GM18499 (cell line): ENCODE data around the gene RTKN2.
A peak's percentile ranks its signal among the peaks of the same experiment; 100 is the strongest.

Source experiments
- ATAC-seq: cut with Tn5 transposase; IDR thresholded peaks from one replicate; pipeline ENCODE4 v1.9.1; 2021; ENCODE audit warnings: moderate number of reproducible peaks; ENCODE audit not compliant: insufficient read depth, unreplicated experiment

The RTKN2 gene

DNA sequence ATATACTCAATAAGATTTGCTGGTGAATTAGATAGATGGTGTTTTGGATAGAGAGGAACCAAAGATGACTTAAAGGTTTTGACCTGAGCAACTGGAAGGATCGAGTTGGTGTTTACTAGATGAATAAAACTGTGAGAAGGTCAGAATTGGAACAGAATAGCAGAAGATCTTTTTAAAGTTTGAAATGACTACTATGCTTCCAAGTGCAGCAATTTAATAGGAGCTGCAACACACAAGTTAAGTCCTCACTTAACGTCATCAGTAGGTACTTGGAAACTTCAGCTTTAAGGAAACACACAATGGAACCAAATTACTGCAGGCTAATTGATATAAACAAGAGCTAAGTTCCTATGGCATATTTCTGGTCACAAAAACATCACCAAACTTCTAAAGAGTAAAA is 86.5 kb downstream of the RTKN2 start:
- no peak for ATAC-seq

DNA sequence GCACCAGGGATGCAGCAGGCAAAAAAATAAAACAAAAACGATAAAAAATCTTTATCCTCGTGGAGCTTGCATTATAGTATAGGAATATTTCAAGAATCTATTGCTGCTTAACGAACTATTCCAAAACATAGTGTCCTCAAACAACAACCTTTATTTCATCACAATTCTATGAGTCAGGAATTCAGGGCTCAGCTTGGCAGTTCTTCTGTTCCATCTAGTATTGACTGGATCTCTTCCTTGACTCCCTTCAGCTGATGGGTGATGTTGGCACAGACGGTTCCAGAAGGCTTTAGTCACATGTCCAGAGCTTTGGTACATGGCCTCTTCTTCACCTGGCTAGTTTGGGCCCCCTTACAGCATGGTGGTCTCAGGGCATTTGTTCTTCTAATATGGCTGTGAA is 88.0 kb downstream of the RTKN2 start:
- ATAC-seq, result no peak

DNA sequence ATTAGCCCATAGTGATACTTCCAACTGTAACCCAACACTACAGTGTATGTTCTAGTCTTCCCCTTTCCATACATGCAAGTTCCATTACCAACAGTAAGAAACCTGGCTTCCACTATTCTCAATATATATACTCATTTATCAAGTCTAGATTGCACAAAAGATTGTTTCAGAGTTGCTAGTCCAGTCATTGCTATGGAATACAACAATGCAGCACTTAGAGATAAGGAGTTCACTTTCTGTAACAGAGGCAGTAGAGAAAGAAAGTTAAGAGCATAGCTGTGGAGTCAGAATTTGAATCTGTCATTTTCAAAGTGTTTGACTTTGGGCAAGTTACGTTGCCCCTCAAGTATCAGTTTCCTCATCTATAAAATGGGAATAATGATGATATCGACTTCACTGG is 90.1 kb downstream of the RTKN2 start:
- no peak for ATAC-seq

DNA sequence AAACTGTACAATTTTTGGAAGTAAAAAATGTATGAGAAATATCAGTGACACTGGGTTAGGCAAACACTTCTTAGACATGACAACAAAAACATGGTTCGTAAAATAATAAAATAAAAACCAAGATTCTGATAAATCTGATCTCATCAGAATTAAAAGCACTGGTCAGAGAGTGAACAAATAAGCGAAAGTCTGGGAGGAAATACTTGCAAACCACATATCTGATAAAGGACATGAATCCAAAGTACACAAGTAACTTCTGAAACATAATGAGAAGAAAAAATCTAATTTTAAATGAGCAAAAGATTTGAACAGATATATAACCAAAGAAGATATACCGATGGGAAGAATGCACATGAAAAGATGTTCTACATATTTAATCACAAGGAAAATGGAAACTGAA is 91.5 kb downstream of the RTKN2 start:
- ATAC-seq, result no peak

DNA sequence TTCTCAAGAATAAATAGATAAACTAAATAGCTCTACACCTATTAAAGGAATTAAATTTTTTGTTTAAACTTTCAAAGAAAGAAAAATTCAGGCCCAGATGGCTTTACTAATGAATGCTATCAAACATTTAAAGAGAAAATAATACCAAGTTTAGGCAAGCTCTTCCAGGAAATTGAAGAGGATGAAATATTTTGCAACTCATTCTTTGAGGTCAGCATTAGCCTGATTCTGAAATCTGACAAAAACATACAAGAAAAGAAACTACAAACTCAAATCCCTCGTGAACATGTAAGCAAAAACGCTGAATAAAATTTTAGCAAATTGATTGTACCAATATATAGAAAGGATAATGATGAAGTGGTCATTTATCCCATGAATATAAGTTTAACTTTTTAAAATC is 93.4 kb downstream of the RTKN2 start:
- no peak for ATAC-seq

DNA sequence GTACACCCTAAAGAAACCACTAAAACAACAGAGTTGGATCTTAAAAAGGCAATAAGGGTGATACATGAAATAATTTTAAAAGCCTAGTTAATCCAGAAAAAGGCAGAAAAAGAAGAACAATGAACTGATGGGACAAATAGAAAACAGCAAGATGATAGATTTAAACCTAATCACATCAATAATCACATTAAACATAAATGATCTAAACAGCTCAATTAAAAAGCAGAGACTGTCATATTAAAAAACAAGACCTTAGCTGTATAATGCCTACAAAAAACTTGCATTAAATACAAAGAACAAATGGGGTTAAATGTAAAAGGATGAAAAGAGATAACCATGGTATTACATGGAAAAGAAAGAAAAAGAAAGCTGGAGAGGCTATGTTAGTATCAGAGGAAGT is 96.2 kb downstream of the RTKN2 start:
- ATAC-seq, result no peak

DNA sequence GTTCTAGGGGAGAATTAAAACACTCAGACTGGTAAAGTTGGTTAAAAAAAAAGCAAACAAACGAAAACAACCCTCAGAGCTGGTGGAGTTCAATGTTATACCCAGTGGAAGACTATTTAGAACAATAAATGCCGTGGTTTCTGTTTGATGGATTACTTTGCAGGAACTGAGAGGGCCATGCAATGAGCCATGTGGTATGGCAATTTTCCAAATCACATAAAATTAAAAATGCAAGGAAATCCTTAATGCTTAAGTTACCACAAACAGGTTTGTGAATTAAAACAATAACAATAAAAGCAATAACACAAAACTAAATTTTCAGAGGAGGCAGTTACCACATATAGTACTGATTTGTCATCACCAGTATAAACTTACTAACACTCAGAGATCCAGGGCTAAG is 96.9 kb downstream of the RTKN2 start:
- ATAC-seq, result no peak

DNA sequence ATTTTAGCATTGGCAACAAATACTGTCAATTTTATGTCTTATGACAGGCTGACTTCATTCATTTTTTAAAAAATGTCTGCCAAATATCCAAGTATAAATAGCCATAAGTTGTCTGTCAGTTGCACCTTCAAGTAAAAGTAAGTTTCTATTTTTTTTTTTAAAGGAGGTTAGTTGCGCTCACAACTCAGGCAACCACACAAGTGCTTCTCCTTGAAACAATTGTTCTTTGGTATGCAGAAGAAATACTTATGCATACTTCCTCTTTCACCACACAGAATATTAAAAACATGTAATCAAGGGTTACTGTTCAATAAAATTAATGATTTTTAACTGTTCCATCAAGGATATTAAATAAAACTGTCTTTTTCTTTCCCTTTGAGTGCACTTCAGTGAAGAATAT is 97.9 kb downstream of the RTKN2 start:
- ATAC-seq, result no peak

DNA sequence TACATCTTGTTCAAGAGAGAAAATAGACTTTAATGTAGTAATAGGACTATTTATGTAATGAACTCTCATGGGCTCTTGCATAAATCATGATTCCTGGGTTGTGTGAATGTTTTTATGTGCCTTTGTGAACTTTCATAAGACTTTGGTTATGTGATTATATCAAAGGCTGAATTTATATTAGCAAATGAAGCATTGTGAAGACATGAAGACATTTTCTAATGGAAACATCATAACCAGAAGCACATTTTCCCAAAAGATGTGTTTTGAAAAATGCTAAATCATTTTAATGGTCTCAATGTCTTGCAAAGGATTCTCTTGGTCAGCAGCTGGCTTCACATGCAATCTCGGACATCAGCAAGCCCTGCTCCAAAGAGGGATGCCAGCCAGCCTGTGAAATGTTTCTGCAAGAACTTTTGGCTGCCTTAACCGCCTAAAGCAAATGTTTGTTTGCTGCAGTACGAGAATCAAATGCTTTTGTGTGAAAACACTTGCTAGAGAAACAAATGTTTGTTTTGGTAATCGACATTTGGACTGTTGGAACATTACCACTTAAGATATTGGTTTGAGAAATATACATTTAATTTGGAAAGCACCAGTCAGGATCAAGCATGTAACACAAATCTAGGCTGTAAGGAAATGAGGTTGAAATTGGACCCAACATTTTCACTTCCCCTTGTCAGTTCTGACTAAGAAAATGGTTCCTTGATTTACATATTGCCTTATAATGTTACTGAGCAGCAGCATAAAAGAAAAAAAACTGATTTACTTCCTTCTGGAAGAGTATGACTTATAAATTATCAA is 102.1 kb downstream of the RTKN2 start:
- ATAC-seq, result peak; percentile 98

DNA sequence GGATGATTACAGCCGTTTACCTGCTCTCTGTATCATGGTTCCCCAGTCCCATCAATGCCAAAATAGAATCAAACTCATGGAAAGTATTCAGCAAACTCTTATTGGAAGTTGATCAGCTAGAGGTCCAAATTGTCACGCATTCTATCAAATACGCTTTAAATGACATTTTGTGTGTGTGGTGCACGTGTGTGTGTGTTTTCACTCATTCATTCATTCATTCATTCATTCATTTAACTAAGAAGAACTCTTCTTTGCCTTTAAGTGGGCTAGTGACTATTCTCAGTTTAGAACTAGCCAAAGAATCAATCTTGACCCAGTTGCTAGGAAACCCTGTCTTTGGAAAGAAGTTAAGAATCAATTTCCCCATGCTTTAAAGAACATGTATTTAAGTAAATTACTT is 102.8 kb downstream of the RTKN2 start:
- ATAC-seq, result no peak

DNA sequence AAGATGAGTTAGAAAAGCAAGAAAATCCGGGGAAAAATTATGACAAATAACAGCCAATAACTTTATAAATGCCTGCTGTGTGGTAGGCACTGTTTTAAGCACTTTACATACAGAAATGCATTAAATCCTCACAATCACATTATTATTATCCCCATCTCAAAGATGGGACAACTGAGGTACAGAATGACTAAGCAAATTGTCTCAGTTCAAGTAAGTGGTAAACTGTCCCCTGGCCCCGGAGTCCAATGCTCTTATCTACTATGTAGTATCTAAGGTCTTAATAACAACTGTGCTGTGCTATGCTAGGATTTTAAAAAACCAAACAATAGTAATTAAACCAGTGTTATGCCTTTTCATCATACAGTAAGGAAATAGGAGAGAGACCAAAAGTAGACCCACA is 105.6 kb downstream of the RTKN2 start:
- no peak for ATAC-seq

DNA sequence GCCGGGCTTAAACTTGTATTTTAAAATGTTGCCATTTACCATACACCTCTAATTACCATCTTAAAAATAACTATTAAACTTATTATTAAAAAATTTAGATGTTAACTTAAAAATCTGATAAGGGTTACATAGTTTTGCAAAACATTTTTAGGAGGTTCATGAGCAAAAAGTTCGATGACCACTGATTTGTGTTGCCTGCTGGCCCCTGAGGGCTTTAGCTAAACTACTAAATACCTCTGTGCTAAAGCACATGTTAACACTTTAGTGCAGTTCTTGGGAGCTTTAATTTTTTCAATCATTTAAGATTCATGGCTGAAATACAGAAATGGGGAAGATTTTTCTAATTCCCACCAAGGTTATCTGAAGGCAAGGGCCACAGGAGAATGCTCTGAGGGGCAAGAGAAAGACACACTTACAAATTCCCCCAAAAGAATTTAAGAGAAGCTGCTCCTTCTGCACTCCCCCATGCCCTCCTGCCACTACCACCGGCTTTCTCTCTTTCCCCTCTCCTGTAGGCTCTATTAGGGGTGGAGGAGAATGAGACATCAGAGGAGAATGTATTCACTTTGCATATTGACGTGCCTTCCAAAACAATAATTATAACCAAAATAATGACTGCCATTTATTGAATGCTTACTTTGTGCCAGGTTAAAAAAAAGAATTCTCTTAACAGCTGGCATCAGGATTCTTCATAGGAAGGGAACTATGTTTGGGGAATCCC is 106.2 kb downstream of the RTKN2 start:
- ATAC-seq, result no peak

DNA sequence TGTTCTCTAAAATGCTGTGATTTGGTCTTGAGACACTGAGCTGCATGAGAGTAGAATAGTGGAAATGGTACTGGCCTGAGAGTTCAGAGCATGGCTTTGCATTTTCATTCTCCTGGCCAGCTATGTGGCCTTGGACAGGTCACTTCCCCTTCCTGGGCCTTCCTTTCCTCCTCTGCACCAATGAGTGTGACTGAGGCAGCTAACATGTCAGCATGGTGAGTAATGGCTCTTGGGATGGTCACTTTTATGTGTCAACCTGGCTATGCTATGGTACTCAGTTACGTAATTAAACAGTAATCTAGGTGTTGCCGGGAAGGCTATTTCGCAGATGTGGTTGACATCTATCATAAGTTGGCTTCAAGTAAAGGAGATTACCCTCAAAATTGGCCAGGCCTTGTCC is 109.3 kb downstream of the RTKN2 start:
- ATAC-seq, result no peak

DNA sequence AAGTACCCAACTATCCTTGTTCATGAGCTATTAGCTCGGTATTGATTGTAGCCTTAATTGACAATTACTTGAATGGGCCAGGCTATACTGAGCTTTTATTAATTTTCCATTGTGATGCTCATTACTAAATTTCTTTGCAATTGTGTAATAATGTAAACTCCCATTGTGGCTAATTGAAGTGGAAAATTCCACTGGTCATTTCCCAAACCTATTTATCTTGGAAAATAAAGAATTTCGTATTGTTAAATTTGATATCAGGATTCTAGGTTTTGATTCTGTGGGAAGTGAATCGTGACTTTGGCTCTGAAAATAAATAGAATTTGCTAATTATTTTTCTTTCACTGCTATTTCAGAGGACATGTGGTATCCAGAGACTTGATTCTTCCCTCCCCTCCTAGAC is 111.0 kb downstream of the RTKN2 start:
- no peak for ATAC-seq

DNA sequence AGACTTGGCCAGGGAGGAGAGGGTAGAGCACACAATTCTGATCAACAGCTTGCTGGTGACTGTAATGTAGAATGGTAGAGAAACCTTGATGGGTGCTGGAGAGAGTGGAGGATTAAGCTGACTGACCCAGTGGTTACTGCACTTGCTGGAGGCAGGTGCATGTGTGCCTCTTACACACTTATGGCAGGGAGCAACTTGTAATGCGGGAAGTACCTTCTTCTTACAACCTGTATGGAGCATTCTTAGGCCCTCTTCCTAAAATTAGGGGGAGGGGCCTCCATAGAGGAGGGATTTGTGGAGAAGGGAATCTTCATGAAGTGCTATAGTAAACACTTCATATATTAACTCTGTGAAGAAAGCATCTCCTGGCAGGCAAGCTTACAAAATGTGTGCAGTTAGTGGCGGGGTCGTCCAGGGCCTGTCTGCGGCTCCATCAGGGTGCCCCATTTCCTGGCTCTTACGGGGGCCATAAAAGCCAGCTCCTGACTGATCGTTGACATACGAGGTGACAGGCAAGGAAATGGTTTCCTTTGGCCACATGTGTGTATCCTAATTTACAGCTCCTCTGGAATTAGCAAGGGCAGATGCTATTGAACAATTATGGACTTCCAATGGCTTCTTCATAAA is 113.5 kb downstream of the RTKN2 start:
- ATAC-seq, result no peak

DNA sequence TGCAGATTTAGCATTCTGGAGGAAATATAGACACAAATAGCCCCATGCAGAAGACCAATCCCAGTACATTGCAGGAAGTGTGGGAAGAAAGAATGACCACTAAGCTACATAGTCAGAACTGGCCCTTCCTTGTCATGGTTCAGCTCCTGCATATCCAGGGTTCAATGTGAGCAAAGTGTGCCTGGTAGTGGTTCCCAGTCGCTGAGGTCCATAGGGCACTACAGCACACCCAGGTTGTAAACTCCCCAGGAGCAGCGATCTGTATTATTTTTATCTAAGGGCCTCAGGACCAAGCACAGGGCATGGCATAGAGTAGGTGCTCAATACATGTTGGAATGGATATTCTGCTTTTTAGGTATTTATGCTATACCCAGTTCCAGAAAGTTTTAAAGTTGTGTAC is 114.4 kb downstream of the RTKN2 start:
- ATAC-seq, result no peak

DNA sequence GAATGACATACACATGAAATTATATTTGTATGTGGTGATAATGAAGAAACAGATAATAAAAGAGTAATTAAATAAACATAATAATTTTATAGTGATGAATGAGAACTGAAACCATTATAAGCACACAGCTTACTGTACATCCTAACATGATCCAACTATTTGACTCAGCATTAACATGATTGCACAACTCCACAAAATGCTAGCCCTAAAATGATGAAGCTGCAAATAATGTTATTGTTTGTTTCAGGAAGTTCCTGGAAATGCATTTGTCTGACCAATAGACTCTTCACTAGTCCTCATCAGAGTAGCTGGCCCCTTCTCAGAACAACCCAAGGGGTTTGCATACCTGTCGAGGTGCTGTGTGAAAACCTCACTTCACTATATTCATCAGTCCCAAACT is 115.5 kb downstream of the RTKN2 start:
- no peak for ATAC-seq

DNA sequence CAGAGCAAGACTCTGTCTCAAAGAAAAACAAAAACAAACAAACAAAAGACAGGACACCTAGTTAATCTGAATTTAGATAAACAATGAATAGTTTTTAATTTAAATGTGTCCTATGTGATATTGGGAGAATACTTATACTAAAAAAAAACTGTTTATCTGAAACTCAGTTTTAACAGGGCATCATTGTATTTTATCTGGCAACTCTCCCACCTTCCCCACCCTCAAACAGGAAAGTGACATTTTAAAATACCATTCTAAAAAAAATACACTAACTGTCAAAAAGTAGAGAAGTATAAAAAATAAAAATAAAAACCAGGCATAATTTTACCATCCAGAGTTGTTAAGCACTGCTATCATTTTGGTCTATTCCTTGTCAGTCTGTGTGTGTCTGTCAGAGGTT is 119.0 kb downstream of the RTKN2 start:
- no peak for ATAC-seq

DNA sequence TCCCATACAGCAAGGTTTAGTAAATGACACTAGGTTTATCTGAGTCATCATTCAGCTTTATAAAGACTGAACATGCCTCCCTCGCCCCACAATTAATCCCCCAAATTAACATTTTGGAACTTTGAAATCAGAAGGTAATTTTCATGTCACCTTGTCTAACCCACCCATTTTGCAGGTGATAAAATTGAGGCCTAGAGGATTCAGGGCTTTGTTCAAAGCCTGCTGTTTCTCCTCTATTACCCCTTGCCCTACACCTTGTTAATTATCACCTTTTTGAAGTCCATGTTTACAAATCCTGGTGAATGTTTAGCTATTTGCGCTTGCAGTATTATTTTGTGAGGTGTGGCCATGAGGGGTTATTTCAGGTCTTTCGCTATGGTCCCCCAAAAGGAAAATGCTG is 120.5 kb downstream of the RTKN2 start:
- no peak for ATAC-seq

DNA sequence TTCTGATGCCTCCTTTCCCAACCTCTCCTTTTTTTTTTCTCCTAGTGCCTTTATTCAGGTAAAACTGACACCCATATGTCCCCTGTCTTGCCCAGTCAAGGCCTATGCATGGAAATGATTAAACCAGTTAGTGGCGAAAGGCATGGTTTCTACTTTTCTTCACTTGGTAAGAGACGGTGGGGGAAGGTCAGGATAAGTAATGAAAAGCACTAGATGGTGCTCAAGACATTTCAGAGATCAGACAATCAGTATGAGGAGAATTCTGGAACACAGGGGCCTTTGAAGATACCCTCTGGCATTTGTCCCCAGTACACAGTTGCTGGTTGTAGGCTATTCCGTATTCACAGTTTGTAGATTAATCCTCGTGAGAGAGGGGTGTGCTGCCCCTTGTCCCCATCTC is 121.2 kb downstream of the RTKN2 start:
- no peak for ATAC-seq

DNA sequence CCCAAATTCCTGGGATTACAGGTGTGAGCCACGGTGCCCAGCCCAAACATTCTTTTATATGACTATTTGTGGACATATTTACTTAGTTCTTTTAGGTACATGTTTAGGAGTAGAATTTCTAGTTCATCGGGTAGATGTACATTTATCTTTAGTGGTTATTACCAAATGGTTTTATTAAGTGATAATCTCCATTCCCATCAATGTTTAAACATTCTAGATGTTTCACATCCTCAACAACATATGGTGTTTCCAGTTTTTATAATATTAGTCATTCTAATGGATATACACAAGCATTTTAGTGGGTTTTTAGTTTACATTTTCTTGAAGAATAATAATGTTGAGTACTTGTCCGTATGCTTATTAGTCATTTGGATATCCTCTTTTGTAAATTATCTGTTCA is 131.7 kb downstream of the RTKN2 start:
- ATAC-seq, result no peak

DNA sequence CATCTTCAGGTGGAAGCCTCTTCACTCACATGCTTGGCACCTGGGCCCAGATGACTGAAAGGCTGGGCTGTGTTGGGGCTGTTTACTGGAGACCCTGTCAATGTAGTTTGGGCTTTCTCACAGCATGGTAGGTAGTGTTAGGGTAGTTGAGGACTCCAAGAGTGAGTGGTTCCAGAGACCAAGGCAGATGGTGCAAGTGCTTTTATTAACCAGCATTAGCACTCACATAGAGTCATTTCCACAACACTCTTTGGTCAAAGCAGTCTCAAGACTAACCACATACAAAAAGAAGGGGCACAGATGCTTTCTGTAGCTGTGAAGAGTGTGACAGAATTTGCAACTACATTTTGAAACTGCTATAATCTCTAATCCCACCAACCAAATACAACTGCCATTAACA is 135.0 kb downstream of the RTKN2 start:
- peak; percentile 92 for ATAC-seq
